HG03025 (cell line): ENCODE data around the gene CAPN12.

Experiments used
- ATAC-seq: cut with Tn5 transposase; IDR thresholded peaks from one replicate; pipeline ENCODE4 v1.9.1; 2021; ENCODE audit warnings: mild to moderate bottlenecking, moderate library complexity; ENCODE audit not compliant: unreplicated experiment, low FRiP score

The CAPN12 gene

GRCh38 chr19:38699647-38700349, 44.5 kb downstream of the CAPN12 start:
- no peak for ATAC-seq

GRCh38 chr19:38699027-38699346, 45.3 kb downstream of the CAPN12 start:
- no peak for ATAC-seq

- no peak for ATAC-seq
Observed at GRCh38 chr19:38698225-38699026, 45.8 kb downstream of the CAPN12 start.

GRCh38 chr19:38697641-38698071, 46.6 kb downstream of the CAPN12 start:
- no peak for ATAC-seq

- no peak for ATAC-seq
Observed at GRCh38 chr19:38697197-38697596, 47.1 kb downstream of the CAPN12 start.

GRCh38 chr19:38696729-38697055, 47.6 kb downstream of the CAPN12 start:
- ATAC-seq = no peak

- no peak for ATAC-seq
Observed at GRCh38 chr19:38695832-38696728, 48.2 kb downstream of the CAPN12 start.

GRCh38 chr19:38695317-38695683, 49.0 kb downstream of the CAPN12 start:
- ATAC-seq = no peak

- no peak for ATAC-seq
Observed at GRCh38 chr19:38693380-38694223, 50.7 kb downstream of the CAPN12 start.

- ATAC-seq = no peak
Observed at GRCh38 chr19:38692458-38693379, 51.6 kb downstream of the CAPN12 start.

- no peak for ATAC-seq
Observed at GRCh38 chr19:38691938-38692457, 52.3 kb downstream of the CAPN12 start.

GRCh38 chr19:38690832-38691231, 53.4 kb downstream of the CAPN12 start:
- no peak for ATAC-seq

- no peak for ATAC-seq
Observed at GRCh38 chr19:38690146-38690545, 54.1 kb downstream of the CAPN12 start.

- ATAC-seq = no peak
Observed at GRCh38 chr19:38687837-38688378, 56.4 kb downstream of the CAPN12 start.

GRCh38 chr19:38686530-38686888, 57.8 kb downstream of the CAPN12 start:
- no peak for ATAC-seq

- ATAC-seq = no peak
Observed at GRCh38 chr19:38685666-38686529, 58.4 kb downstream of the CAPN12 start.

GRCh38 chr19:38684862-38685665, 59.2 kb downstream of the CAPN12 start:
- ATAC-seq = no peak
